ENCODE results near the gene ADAMTS6.
"Not testable (repeated sequence)": the region's sequence is repeated elsewhere in the genome, so short reads cannot be mapped to it uniquely, and the experiment has no call there.

Gene ADAMTS6

DNA sequence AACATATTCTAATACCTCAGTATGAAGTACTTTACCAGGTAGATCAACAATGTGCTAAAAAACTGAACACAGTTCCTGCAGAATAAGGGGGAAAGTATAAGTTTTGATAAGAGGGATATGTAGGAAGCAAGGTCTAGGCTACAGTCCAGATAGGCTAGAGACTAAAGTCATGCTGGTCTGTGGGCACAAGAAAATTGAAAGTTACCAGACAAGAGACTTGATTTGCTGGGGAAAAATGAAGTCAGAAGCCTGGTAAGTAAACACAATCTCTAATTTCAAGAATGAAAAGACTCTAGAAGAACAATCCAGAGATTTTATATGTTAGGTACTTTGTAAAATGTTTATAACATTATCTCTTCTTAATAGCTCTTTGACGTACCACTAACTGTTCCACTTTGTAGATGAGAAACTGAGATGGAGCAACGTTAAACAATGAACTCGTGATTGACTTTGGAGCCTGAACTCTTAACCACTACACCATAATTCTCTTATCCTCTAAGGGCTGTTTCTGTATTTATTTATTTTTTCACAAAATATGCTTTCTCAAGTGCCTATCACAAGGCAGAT lies 19.5 kb downstream of the ADAMTS6 start:
- DNase-seq = no peak

DNA sequence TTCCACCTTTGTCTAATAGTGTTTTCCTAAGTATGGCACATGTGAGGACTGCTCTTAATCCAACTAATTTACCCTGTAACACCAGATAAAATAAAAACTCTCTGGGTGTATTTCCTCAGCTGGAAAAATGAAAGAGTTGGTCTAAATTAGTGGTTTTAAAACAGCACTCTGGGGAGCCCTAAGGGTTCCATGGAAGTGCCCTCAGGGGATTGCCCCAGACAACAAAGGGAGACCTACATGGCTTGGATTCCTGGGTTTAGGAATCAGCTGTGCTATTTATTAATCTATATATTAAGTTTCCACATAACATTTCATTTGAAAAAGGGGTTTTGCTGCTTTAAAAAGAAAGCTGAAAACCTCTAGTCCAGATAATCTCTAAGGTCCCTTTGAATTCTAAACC lies 20.2 kb downstream of the ADAMTS6 start:
- no peak for DNase-seq

DNA sequence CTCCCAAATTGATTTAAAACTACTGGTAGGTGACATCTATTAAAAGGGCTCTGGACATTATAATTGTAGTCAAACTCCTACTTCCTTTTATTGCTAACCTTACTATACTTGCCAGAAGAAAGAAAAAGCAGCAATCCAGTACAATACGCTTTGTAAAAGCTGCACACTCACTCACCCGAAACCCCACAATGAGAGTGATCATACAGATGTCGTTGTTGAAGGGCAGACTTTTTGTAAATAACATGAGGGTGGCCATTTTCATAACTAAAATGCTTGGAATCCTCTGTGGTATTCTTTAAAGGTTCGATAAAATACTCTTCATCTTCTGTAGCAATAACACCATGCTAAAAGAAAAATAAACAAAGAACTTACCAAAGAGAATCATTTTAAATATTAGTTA lies 21.7 kb downstream of the ADAMTS6 start:
- DNase-seq = no peak

DNA sequence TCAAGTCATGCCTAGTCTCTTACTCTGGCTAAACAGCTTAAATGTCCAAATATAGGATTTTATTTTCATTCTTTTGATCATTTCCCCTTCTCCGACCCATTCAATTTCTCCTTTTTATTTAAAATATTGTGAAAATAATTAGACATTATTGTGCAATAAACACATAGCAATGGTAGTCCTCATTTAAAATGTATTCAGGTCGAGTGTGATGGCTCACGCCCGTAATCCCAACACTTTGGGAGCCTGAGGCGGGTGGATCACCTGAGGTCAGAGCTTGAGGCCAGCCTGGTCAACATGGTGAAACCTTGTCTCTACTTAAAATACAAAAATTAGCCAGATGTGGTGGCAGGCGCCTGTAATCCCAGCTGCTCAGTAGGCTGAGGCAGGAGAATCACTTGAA lies 26.7 kb downstream of the ADAMTS6 start:
- DNase-seq = no peak

DNA sequence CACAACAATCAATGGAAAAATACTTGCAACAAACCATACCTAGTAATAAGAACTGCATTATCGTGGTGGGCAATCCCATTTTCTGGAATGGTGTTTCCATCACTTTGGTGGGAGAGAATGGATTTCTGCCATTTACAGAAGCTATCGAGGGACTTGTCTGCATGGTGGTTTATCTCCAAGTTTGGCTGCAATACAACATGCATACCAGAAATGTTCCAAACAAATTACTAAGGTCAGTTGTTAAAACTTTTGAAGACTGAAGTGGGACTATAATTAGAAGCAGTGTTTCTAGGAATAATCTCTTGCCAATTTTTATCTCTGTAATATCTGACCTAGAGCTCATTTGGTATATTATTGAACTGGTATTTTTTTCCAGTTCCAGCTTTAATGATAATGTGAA lies 30.3 kb downstream of the ADAMTS6 start:
- DNase-seq = no peak

DNA sequence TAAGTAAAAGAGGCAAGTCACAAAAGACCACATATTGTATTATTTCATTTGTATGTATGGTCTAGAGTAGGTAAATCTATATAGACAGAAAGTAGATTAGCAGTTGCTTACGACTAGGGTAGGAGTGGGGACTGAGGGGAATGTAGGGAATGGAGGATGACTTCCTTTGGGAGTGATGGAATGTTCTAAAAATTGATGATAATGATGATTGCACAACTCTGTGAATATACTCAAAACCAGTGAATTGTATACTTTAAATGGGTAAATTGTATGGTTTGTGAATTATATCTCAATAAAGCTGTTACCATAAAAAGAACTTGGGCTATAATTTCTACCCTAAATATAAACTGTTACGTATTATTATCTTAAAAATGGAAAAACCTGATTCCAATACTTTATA lies 35.0 kb downstream of the ADAMTS6 start:
- DNase-seq = peak; percentile 26

DNA sequence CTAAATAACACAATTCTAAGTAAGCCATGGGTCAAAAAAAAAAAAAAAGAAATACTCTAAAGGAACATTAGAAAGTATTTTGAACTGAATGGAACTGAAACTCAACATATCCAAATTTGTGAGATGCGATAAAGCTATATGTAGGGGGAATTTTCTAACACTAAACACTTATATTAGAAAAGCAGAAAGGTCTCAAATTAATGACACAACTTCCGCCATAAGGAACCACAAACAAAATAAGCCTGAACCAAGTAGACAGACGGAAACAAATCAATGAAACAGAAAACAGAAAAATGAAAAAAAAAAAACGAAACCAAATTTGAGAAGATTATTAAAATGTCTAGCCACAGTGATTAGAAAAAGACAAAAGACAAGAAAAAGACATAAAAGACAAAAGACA lies 39.9 kb downstream of the ADAMTS6 start:
- no peak for DNase-seq

DNA sequence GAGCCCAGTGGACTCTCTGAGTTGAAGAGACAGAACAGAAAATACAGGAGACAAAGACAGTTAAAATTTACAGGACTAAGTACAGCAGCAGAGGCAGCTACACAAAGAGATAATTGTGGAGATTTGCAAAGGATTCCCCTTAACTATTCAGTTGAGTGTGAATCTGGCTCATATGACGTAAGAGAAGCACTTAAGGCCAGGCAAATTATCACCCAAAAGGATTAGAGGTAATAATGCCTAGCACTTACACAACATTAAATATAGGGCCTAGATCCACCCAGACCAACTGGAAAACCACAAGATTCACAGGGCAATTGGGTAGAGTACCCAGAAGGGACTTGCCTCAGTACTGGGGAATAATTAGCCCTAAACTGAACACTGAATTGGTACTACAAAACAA lies 41.3 kb downstream of the ADAMTS6 start:
- DNase-seq = no peak

DNA sequence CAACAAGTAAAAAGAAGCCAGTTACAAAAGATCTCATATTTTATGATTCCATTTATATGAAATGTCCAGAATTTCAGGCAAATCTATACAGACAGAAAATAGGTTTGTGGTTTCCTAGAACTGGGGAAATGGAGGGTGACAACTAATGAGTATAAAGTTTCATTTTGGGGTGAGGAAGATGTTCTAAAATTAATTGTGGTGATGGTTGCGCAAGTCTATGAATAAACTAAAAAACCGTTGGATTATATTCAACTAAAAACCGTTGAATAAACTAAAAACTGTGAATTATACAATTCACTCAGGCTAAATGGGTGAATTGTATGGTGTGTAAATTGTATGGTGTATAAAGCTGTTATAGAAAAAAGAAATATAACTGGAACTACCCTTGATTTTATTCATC lies 47.6 kb downstream of the ADAMTS6 start:
- no peak for DNase-seq

DNA sequence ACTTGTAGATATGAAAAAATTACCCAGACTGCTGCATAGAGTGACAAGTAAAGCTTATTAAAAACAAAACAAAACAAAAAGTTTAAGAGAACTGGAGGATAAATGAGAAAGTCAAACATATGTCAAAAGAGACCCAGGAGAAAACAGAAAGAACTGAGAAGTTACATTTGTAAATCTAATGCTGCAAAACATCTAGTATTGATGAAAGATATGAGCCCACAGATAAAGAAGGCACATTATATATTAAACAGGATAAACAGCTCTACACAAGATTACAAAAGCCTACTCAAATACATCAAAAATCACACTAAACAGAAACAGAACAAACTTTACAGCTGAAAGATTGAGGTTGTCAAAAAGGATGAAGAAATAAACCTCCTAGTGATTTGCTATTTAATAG lies 55.1 kb downstream of the ADAMTS6 start:
- no peak for DNase-seq

DNA sequence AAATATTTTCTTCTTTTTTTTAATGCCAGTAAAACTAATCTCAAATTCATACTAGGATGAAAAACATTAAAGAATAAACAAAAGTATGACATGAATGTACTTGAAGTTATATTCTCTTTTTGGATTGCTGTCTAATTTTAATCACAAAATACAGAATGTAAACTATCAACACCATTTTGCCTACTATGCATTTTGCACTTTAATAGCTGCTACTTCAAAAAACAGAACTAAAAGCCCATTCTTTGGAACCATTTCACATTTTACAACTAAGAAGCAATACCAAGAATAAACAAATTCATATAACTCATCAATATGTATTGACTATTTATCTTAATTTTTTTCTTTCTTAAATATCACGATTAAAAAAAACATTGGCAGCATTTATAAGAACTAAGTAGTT lies 58.1 kb downstream of the ADAMTS6 start:
- DNase-seq = no peak

DNA sequence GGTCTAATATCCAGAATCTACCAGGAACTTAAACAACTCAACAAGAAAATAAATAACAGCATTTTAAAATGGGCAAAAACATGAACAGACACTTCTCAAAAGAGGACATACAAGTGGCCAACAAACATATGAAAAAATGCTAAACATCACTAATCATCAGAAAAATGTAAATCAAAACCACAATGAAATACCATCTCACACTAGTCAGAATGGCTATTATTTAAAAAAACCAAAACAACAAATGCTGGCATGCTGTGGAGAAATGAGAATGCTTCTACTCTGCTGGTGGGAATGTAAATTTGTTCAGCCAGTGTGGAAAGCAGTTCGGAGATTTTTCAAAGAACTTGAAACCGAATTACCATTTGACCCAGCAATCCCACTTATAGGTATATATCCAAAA lies 63.1 kb downstream of the ADAMTS6 start:
- peak; percentile 40 for DNase-seq

DNA sequence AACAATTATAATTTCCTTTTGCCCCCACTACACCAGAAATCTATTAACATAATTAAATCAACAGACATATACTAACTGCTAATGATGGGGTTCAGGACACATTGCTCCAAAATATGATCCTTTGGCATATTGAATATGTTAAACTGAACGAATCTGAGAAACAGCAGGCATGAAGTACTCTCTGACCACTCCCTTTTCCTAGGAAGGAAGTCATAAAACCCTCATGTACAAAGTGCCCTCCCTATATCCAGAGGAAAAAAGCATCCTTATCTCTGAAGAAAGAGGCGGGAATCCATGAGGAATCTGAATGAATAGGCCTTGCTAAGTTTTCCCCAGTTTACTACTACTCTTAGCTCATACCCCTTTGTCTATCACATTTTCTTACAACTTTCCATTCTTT lies 67.9 kb downstream of the ADAMTS6 start:
- DNase-seq = no peak

DNA sequence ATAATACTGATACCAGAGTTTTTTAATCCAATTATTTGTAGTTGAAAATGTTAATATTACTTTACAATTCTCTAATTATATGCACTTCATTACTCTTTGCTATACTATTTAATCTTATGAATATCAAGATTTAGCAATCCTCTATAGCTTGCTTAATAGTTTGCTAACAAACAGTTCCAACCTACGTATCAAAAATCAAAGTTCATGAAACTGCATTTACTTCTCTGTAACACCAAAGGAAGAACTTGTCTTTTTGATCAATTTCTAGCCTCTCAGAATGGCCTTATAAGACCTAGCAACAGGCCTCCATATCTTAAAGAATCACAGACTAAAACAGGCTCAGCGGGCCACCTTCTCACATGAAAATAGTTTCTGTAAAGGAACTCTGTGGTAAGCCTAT lies 68.9 kb downstream of the ADAMTS6 start:
- no peak for DNase-seq

DNA sequence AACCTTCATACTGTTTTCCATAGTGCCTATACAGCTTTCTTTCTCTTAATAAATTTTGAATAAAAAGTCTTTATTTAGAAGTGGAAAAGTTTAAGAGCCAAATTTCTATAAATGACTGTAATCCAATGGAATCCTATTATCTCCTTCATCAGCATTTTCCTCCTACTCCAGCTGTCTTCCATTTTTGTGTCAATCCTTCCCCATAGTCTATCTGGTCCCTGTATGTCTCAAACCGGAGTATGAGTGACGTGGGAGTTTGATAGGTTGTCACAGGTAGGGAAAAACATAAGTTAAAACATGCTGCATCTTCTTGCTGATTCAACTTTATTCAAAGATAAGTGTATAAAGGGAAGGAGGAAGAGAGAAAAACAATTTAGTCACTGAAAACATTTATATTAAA lies 70.4 kb downstream of the ADAMTS6 start:
- no peak for DNase-seq

DNA sequence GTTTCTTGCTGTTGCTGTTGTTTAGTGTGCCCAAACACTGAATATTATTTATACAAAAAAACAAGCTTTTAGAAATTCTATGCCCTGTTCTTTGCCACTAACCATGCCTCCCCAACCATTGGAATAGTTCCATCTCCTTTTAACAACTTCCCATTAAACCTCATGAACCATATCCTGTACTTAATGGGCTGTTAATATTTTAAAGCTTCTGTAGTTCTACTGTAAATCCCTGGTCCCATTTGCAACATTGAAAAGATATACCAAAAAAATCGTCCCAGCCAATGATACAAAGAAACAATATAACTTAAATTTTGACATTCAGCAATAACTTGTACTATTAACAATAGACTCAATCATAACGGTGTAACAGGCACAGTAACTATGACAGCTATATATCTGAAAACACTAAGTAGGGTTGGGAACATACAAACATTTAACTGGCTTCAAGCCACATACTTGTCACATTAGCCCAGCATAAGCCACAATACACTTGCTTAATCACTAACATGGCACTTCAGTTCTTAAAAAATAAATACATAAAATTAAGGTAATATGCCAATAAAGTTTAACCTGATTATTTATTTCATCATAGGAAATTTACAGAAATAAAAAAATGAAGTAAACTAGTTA lies 86.1 kb downstream of the ADAMTS6 start:
- peak; percentile 25 for DNase-seq

DNA sequence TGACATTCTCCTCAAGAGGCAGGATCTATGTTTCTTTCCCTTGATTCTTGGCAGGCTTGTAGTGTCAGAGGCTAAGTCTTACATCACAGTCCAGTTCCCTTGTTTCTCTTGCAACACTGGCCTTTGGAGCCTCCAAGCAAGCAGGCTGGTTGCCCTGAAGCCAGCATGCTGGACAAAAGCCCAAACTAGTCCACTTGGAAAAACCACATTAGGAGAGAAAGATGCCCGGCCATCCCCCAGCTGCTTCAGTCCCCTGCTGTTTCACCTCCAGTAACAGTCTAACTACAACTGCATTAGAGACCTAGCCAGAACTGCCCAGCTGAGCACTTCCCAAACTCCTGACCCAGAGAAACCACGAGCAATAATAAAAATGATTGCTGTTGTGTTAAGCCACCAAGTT lies 87.6 kb downstream of the ADAMTS6 start:
- peak; percentile 66 for DNase-seq

DNA sequence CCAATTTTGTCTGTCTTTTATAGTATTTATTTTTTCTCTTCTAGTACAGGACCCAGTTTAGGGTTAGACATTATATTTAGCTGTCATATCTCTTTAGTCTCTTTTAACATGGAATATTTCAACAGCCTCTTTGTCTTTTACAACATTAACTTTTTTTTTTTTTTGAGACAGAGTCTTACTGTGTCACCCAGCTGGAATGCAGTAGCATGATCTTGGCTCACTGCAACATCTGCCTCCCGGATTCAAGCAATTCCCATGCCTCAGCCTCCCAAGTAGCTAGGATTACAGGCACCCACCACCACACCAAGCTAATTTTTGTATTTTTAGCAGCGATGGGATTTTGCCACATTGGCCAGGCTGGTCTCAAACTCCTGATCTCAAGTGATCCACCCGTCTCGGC lies 90.1 kb downstream of the ADAMTS6 start:
- DNase-seq = peak; percentile 53

DNA sequence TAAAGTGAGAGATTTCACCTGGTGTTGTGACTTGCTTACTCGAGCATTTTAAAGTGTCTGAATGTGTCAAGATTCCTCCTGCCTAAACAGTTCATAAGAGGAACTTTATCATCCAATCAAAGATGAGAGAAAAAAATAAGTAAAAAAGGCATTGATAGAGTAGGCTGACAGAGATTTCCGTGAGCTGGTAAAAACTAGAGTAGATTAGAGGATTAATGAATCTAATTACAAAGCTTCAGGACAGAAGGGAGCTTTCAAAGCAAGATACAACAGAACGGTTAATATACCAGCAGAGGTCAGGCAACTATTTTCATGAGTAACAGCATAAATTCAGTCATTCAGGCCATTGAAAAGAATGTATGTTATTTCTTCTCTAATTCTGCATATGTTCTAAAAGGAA lies 91.5 kb downstream of the ADAMTS6 start:
- no peak for DNase-seq

DNA sequence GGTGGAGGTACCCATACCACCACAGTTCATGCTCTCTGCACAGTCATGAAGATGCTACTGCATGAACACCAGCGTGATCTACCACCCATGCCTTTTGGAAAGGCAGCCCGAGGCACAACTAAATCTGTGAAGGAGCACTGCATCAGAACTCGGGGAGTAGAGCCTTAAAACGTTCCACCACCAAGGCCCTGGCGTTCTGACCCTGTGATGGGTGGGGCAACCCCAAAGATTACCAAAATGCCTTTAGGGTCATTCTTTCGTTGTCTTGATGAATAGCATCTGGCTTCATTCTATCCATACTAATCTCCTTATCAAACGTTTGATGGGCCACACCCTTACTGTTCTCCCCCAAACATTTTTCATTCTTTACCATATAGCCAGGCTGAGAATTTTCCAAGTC lies 97.9 kb downstream of the ADAMTS6 start:
- no peak for DNase-seq

DNA sequence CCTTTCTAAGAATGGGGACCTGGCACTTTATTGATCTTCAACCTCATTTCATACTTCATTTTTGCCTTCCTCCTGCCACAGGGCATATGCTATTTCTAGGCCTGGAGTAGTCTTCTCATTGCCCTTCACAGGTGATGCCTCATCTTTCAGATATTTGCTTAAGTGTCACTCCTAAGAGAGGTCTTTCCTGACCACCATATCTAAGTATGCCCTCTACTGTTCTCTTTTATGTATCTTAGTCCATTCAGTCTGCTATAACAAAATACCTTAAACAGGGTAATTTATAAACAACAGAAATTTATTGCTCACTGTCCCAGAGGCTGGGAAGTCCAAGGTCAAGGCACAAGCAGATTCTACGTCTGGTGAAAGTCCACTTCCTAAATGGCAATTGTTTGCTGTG lies 99.1 kb downstream of the ADAMTS6 start:
- peak; percentile 21 for DNase-seq

DNA sequence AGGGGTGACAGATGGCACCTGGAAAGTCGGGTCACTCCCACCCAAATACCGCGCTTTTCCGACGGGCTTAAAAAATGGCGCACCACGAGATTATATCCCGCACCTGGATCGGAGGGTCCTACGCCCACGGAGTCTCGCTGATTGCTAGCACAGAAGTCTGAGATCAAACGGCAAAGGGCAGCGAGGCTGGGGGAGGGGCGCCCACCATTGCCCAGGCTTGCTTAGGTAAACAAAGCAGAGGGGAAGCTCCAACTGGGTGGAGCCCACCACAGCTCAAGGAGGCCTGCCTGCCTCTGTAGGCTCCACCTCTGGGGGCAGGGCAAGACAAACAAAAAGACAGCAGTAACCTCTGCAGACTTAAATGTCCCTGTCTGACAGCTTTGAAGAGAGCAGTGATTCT lies 111.2 kb downstream of the ADAMTS6 start:
- not testable (repeated sequence) for DNase-seq

DNA sequence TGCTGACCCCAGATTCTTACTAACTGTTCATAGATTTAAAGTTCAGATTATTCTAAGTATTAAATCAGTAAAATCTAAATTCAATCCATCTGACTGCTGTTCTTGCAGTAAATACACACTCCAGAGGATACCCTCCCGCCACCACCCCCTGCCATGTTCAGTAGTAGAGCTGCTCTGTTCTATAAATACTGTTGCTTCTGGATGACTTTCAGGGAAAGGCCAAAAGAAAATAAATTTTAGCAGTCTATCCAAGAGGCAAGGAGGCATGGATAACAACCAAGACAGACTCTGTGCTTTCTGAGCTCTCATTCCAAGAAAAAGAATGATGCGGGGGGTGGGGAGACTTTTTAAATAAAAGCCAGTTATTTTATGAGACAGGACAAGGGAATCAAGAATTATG lies 115.1 kb downstream of the ADAMTS6 start:
- DNase-seq = no peak

DNA sequence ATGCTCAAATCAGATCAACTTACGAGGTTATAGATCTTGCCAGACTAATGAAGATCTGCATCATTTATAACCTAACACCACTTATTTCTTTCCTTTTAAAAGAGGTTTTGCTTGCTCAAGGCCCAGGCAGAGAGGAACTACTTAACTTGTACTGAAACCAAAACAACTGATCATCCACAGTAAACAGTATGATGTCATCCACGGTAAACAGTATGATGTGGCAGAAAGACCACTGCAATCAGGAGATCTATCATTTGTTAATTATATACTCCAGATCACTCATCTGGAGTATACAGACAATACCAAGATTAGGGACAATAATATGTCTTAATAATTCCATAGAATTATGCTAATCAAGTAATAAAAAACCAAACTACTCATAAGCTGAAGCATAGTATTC lies 116.8 kb downstream of the ADAMTS6 start:
- DNase-seq = no peak

DNA sequence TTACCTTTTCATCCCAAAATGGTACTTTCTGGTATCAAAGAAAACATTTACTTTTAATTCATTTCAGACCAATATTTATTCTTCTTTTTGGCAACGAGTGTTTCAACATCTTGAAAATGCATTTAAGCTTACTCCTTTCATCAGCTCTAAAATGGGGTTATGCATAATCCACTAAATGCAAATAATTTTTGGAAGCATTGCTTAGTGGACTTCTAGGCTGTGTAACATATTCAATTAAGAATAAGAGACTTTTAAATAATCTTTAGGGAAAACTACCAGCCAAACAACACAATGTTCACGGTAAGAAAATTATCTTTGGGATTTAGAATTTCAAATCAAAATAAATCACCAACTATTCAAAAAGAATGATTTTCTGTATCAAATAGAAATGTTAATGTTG lies 118.2 kb downstream of the ADAMTS6 start:
- no peak for DNase-seq

DNA sequence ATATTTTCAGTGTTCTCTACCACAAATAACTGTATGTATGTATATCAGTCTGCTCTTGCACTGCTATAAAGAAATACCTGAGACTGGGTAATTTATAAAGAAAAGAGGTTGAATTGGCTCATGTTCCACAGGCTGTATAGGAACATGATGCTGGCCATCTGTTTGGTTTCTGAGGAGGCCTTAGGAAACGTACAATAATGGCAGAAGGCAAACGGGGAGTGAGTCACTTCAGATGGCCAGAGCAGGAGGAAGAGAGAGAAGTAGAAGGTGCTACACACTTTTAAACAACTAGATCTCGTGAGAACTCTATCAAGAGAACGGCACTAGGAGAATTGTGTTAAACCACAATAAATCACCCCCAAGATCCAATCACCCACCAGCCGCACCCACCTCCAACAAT lies 121.7 kb downstream of the ADAMTS6 start:
- DNase-seq = no peak

Data from fibroblast of skin of right biceps (primary cell).